ENCODE data around the gene VAV3. TPM values are rescaled to one million over a fixed set of nuclear protein-coding genes. Genes with fewer than 3 reads are reported as not detected.

VAV3 gene
- total and polyA plus RNA-seq, 2 of the 8 experiments (the other 6 are each of a cell fraction or from before 2014, with no cell fraction given): 2.9 to 7.9 TPM

- no peak overlapping the region for H2BK12ac ChIP-seq (ENCODE audit: low read depth, low read length)
- H2BK5ac ChIP-seq (ENCODE audit: low read depth, low read length): no peak overlapping the region
- FAIRE-seq (peak; percentile 19), DNase-seq (ENCODE audit: low read depth in 1 of 2, low spot score in 2 of 2) (no peak)
- H4K5ac ChIP-seq (ENCODE audit: insufficient read length, low read depth, low read length): no peak overlapping the region
- ChIA-PET POLR2A (ENCODE audit: partially characterized antibody) (interaction anchor here (1.0 to 1.2 kb wide), 2 partner anchors 343 to 344 kb away, joined by 3 to 4 read pairs; no protein-coding TSS in a partner anchor), CTCF (ENCODE audit: partially characterized antibody) (interaction anchor here (0.6 to 19.2 kb wide), 49 partner anchors 9 to 546 kb away, joined by 3 to 433 read pairs (median 4); partner anchors contain the start of gene VAV3)
- no peak overlapping the region for H2BK20ac ChIP-seq (ENCODE audit: low read length)
- no peaks in the 10 kb centered on the region for H3K23me2 ChIP-seq (ENCODE audit: low read depth, low read length)
- no peak overlapping the region for H3K27ac ChIP-seq (ENCODE audit: low read depth, low read length)
- no peak overlapping the region for H3K4ac ChIP-seq (replicated peaks; ENCODE audit: insufficient read length, low read depth, low read length)
- H3K4me1 ChIP-seq (replicated peaks in 1 of 4; ENCODE audit: control insufficient read depth in 3 of 4, insufficient read depth in 4 of 4, low read length in 3 of 4): no peaks in the 10 kb centered on the region
- H3K23ac ChIP-seq (ENCODE audit: insufficient read length): no peak overlapping the region
- H2BK15ac ChIP-seq (ENCODE audit: low read length): no peak overlapping the region
- no peak overlapping the region for H2AK5ac ChIP-seq (ENCODE audit: low read depth, low read length)
- no peak overlapping the region for H3K56ac ChIP-seq (replicated peaks; ENCODE audit: insufficient read length, low read depth, low read length)
- H3K79me1 ChIP-seq (ENCODE audit: low read depth, low read length): no peaks in the 10 kb centered on the region
- H4K8ac ChIP-seq (ENCODE audit: extremely low read depth, insufficient read depth, low read length): no peak overlapping the region
- H3K18ac ChIP-seq (ENCODE audit: extremely low read depth, low read length): no peak overlapping the region
- no peaks in the 10 kb centered on the region for H3K9me3 ChIP-seq (ENCODE audit: insufficient read depth in 2 of 2, low read depth in 1 of 2, low read length in 1 of 2)
- no peaks in the 10 kb centered on the region for H3K36me3 ChIP-seq (ENCODE audit: control insufficient read depth in 2 of 4, insufficient read depth in 4 of 4, low read length in 3 of 4)
- TF ChIP-seq TEAD4 (IDR thresholded peaks at IDR 0.05; ENCODE audit: low read depth, low read length) (no peak), CTCF (IDR thresholded peaks at IDR 0.05; ENCODE audit: control extremely low read depth in 1 of 3, insufficient read depth in 1 of 3, low read depth in 1 of 3, low read length in 3 of 3) (peak in 2 of 3 experiments; percentile 39 to 53; a peak in 2 of 4 replicates), RAD21 (IDR thresholded peaks at IDR 0.05 in 1 of 2, conservative IDR thresholded peaks at IDR 0.05 in 1 of 2; ENCODE audit: low read depth in 2 of 2, low read length in 2 of 2) (peak; percentile 84 to 90)
- H4K91ac ChIP-seq (replicated peaks; ENCODE audit: insufficient read length, low read length): no peak overlapping the region
- H3K14ac ChIP-seq (ENCODE audit: insufficient read length): no peak overlapping the region
- H2AFZ ChIP-seq (ENCODE audit: low read length): no peak overlapping the region
- no peak overlapping the region for H2BK120ac ChIP-seq (replicated peaks; ENCODE audit: low read depth, low read length)
- H3K4me3 ChIP-seq (ENCODE audit: extremely low read depth in 1 of 4, insufficient read depth in 2 of 4, low read depth in 3 of 4, low read length in 4 of 4): no peak overlapping the region
- no peaks in the 10 kb centered on the region for H3K79me2 ChIP-seq (ENCODE audit: control insufficient read depth in 1 of 2, insufficient read depth in 2 of 2, low read length in 2 of 2)
- H3K4me2 ChIP-seq (ENCODE audit: insufficient read depth in 1 of 2, low read depth in 2 of 2, low read length in 2 of 2): no peak overlapping the region
- 76% methylated on average over 6 of the region's 6 CpGs; no CpG with 5 or more reads in 1 of the 2 experiments for WGBS, 2 experiments (ENCODE audit: extremely low coverage in 1 of 2, insufficient coverage in 1 of 2, insufficient read length in 1 of 2, insufficient replicate concordance in 2 of 2, low coverage in 1 of 2, low lambda C conversion rate in 2 of 2, missing lambda C conversion rate in 1 of 2)
- H4K20me1 ChIP-seq (replicated peaks in 1 of 2; ENCODE audit: control insufficient read depth in 1 of 2, insufficient read depth in 2 of 2, low read length in 2 of 2): peaks cover 0 to under 1% of the 10 kb centered on the region in 2 experiments
- no peaks in the 10 kb centered on the region for H3K27me3 ChIP-seq (replicated peaks in 1 of 4; ENCODE audit: control insufficient read depth in 3 of 4, extremely low read depth in 1 of 4, insufficient read depth in 3 of 4, low read length in 3 of 4)
- H3K9ac ChIP-seq (replicated peaks in 1 of 4; ENCODE audit: extremely low read depth in 1 of 4, low read depth in 3 of 4, low read length in 3 of 4): no peak overlapping the region
Measured at GRCh38 chr1:107782217-107782845, 182.6 kb downstream of the VAV3 start.
